Myocyte (in vitro differentiated cells): Measurements from ENCODE around the gene ANKS1B. TPM values are rescaled to one million over a fixed set of nuclear protein-coding genes. Genes with fewer than 3 reads are reported as not detected.
"Not testable (repeated sequence)": the region's sequence is repeated elsewhere in the genome, so short reads cannot be mapped to it uniquely, and the experiment has no call there.

Source experiments
- DNase-seq: peaks from one replicate; pipeline ENCODE4 v3.0.0-alpha.2; 2012; ENCODE audit warnings: low read depth
- total RNA-seq: library from RNA; depleted of rRNA; stranded (reverse); fragments of >200 nt; gene quantifications from 2 replicates; pipeline ENCODE4 v1.2.3, GENCODE V29; 2014

The ANKS1B gene
- total RNA-seq, 1 donor from 2014 or later: 1.5 TPM

DNA sequence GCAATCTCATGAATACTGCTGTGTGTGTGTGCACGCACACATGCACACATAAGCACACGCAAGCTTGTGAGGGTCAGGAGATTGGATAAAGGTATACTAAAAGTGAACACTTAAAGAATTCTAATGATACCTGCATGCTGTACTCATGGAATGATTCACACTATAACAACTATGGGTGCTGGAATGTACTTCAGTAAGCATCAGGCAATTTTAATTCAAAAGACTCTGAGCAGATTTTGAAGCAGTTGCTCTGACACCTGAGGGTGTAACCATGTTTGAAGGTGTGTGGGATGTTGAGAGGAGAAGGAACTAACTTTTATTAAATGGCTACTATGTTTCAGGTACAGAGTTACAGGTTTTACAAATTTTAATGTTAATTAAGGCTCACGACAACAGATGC is 275.6 kb downstream of the ANKS1B start:
- no peak for DNase-seq

DNA sequence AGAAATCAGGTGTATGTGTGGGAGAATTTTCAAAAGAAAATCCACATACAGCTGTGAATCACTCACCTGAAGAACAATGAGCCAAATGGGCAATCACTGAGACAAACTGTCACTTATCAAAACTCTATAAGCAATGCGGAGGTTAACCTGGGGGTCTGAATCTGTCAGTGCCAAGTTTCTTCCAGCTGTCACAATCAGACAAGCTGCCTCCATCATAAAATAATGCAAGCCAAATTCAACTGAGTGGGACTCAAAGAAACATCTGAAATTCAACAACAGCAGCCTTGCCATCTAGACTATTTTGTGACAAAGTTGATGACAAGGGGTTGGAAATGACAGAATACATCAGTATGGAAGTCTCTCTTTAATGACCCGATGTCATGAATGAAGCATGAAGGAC is 276.9 kb downstream of the ANKS1B start:
- DNase-seq: no peak

DNA sequence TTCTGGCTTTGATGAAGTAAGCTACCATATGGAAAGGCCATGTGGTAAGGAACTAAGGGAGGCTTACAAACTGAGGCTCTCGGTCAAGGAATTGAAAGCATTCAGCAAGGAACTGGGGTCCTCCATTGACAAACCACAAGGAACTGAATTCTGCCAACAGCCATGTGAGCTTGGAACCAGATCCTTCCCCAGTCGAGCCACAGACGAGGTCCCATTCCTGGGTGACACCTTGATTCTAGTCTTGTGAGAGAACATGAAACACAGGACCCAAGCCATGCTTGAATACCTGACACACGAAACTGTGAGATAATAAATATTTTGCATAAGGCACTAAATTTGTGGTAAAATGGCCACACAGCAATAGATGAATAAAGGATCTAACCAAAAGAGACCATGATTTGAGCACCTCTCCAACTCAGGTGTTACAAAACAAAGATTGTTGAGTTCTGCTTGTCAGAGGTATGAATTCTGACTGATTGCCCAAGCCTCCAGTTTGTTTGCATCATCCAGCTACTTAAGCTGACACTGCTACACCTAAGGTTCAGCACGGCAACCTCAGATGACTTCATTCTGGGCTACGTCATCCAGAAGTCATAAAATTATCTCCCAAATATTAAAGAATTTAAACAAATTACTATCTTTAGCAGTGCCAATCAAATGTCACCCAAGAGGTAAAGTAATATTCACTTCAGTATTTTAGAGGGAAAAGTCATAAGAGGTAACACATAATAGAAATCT is 277.8 kb downstream of the ANKS1B start:
- DNase-seq: no peak

DNA sequence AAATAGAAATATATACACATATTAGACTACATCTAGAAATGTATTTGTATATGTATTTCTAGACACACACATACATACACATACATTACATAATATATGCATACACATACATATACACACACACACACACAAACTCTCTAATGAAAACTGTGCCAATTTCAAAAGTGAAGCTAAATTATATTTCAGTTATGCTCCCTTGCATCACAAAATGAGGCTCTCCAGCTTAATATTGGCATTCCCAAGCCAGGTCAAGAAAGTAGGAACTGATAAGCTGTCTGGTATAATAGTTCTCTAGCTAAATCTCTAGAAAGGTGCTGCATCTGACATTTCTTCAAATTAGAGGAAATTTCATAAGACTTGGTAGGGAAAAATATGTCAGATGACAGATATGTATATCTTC is 280.3 kb downstream of the ANKS1B start:
- DNase-seq: no peak

DNA sequence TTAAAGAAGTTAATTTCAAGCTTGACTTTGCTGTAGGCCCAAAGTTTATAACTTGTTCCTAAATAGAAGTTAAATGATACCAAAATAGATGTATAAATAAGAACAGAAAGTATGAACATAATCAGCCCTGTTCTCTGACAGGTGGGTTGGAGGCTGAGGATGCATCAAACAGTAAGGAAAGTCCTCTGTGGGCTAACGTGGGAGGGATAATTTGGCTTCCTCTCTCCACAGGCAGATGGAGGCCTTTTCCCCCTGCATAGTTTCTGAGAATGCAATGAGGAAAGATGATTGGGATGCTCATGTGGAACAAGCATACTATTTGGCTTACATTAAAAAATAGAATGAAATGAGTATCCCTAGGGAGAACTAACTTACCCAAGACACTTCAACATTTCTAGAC is 280.7 kb downstream of the ANKS1B start:
- no peak for DNase-seq

DNA sequence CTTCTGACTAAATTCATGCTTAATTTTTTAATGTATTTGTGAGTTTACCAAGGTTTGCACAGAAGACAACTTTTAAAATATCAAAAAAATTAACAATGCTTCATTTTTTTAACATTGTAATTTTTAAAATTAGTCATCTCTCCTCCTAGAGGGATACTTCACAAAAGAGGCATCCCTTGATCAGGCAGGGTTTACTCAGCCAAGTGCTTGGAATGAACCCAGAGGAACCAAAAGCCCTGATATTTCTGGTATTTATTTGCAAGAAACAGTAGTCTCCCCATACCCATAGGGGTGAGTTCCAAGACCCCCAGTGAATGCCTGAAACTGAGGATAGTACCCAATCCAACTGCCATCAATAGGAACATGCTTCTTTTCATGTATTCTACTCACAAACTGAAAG is 284.7 kb downstream of the ANKS1B start:
- DNase-seq: no peak

DNA sequence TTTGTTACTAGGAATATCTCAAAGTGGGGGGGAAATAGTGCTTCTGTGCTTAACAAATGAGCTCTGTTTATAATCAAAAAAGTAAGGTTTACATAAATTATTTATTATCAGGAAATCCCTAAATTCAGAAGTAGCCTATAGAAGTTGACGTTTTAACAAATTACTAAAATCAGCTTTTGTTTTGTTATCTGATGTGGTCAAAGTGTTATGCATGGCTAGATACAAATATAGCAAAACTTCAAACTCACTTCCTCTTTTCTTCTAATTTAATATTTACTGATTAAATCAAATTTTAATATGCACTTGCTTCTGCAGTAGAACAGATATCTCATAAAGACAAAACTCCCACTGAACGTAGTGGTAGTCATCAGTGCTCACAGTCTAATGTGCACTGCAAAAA is 289.7 kb downstream of the ANKS1B start:
- DNase-seq: no peak

DNA sequence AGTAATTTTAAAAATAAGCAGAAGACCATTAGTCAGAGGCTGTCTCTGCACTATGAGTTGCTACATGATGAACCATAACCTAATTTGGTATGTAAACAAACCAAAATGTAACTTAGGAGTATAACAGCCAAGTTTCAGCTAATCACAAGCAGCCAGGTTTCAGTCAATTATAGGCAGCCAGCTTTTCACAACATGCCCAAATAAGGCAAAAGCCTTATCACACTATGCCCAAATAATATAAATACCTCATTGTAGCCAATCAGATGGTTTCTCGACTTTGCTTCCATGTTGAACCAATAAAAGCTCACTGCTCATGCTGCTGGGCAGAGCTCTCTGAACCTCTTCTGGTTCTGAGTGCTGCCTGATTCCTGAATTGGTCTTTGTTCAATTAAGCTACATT is 298.6 kb downstream of the ANKS1B start:
- DNase-seq: no peak

DNA sequence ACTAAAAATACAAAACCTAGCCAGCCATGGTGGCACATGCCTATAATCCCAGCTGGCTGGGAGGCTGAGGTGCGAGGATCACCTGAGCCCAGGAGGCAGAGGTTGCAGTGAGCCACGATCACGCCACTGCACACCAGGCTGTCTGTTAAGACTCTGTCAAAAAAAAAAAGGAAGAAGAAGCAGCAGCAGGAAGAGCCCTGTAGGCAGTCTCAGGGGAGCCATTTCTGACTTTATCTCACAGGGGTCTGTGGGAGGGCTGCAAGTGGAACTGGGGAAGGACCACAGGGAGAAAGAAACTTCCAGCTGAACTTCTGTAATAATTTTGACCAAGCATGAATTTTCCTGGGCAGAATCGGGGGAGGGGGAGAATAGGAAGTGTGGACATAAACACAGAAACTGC is 304.5 kb downstream of the ANKS1B start:
- no peak for DNase-seq

DNA sequence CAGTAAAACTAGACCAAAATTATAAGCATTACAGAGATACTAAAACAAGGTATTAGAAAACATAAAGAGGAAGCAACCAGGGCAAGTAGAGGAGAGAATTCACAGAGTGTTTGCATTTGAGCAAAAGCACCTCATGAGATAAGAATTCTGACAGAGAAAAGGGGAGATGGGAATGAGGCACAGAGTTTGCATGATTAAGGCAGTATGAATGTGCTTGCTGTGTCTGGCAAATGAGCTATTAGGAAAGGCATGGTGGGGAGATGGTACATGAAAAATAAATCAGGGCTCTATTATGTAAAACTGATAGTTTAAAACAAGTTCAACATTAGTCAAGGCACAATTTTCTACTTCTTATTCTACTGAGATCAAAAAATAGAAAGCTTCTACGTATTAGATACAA is 314.1 kb downstream of the ANKS1B start:
- no peak for DNase-seq

DNA sequence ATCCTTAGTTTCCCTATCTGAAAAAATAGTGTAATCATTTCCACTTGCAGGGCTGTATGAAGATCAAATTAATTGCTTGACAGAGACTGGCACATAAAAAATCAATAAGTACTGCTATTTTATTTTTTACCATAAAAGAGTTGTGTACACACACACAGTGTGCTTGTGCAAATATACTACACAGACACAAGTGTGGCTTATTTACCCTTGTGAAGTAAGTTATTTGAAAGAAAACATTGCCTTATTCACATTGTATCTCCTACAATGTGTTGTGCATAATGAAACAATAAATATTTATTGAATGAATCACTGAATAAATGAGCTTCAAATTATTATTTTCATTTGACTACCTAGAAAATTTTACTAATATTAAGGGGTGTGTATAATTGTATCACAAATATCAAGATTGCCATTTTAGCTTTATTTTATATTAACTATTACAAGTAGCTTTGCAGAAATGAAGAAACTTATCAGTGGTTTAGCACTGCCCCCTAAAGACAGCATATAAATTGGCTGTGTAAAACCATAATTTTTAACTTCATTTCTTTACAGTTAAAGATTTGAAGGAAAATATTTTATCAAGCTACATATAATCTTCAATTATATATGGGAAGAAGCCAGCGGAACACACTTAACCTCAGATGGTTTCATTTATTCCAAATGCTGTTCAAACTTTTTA is 325.9 kb downstream of the ANKS1B start:
- peak; percentile 5 for DNase-seq

DNA sequence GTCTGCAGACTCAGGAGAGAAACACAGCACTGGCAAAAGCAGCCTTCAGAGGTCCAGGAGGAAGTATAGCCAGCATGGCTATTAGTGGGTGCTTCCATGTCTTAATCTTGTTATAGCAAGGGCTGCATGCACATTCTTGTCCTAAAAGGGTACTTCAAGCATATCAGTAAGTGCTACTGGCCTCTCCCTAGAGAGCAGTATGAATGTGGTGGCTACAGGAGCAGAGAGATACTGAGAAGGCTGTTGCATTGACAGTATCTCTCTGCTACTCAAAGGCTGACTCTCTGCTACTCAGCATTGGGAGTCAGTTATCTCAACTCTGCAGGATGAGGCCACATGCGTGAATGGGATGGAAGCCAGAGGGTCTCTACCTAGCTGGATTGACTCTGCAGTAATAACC is 335.2 kb downstream of the ANKS1B start:
- no peak for DNase-seq

DNA sequence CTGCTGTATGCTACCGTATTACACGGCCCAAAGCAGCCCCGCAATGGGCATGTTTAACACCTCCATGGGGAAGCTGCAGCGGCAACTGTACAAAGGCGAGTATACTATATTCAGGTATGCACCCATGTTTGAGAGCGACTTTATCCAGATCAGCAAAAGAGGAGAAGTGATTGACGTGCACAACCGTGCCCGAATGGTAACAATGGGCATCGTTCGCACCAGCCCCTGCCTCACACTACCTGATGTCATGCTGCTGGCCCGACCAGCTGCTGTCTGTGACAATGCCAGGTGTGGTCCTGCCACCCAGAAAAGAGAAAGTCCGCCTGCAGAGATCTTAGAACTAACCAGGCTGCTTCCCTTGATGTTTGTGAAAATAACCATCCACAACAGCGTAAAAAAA is 336.6 kb downstream of the ANKS1B start:
- no peak for DNase-seq

DNA sequence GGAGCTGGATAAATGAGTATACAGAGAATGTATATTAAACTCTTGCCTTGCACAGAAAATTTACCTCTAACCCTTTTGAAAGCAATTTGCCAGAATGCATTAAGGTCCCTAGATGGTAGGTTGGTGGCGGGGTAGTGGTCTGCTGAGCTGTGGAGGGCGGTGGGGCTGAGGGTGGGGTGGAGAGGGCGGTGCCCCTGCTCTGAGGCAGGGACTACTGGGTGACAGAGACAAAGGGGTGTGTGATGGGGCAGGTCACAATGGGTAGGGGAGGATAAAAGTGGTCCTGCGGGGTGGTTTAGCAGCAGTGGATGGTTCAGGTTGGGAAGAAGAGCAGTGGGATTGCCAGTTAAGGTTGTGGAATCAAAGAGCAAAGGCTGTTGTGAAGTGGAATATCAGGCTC is 337.3 kb downstream of the ANKS1B start, which contains the start of gene GARIN6:
GARIN6 (plus strand) TSS at position 301 of the 400 bp plus-strand sequence. CDS start 422 bp downstream, outside the sequence.
- no peak for DNase-seq

DNA sequence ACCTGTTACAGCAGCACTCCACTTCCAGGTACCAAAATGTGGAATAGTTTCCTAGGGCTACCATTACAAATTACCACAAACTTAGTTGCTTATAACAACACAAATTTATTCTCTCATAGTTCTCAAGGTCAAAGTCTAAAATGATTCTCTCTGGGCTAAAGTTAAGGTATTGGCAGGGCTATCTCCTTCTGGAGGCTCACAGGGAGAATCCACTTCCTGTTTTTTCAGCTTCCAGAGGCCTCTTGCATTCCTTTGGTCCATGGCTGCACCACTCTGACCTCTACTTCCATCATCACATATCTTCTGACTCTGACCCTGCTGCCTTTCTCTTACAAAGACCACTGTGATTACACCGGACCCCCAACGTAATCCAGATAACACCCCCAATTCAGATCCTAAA is 340.1 kb downstream of the ANKS1B start:
- DNase-seq: no peak

DNA sequence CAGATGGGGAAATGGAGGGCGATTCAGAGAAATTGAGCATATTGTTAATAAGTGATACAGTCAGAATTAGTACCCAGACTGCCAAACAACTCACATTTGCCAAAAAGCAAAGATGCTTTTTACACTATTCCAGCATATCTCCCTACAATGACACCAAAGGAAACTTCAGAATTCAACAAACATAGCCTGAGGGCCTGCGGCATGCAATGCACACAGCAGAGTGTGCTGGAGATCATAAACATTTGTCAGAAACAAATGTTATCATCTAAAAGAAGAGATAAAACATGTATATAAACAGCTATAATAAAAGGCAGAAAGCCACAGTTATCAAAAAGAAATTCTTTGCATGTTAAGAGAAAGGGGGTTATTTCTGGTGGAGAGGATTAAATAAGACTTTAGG is 357.3 kb downstream of the ANKS1B start:
- DNase-seq: no peak

DNA sequence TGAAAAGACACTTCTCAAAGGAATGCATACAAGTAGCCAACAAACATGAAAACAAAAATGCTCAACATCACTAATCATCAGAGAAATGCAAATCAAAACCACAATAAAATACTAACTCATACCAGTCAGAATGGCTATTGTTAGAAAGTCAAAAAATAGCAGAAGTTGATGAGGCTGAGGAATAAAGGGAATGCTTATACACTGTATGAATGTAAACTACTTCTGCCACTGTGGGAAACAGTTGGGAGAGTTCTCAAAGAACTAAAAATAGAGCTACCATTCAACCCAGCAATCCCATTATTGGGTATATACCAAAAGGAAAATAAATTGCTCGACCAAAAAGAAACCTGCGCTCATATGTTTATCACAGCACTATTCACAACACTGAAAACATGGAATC is 360.1 kb downstream of the ANKS1B start:
- not testable (repeated sequence) for DNase-seq

DNA sequence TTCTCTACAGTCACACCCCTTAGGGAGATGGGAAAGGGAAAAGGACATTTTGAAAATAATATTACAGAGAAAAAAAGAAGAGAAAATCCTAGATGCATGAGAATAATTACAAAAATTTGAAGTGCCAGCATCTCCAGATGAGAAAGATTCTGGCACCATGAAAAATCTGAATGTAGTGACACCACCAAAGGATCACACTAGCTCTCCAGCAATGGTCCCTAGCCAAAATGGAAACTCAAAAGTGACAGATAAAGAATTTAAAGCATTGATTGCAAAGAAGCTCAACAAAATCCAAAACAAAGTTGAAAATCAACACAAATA is 364.6 kb downstream of the ANKS1B start:
- DNase-seq: no peak

DNA sequence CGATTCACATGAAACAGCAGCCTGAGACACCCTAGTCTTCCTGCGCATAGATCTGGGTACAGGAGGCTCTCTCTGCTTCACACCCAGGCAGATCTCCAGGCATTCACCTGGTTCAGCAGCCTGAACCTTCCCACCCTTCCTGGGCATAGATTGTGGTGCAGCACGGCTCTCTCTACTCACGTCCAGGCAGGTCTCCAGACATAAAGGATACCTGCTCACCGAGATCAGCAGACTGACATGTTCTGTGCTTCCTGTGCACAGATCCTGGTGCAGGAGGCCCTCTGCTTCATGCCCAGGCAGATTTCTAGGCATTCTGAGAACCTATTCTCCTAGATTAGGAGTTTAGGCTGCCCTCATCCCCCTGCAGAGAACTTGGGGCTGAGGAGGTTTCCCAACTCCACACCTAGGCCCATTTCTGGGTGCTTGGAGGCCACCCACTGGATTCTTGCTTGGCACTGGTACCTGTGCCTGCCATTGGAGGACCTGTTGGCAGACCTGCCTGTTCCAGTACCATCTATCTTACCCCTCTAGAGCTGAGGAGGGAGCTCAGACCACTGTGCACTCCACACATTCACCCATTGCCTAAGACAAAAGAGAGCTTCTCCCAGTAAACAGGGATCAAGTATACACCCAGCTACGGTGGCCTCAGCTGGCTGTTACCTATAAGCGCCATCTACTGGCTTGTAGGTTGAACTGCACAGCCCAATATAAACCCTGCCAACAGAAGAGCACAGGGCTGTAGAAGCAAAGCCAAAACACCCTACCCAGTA is 365.2 kb downstream of the ANKS1B start:
- DNase-seq: peak; percentile 19

DNA sequence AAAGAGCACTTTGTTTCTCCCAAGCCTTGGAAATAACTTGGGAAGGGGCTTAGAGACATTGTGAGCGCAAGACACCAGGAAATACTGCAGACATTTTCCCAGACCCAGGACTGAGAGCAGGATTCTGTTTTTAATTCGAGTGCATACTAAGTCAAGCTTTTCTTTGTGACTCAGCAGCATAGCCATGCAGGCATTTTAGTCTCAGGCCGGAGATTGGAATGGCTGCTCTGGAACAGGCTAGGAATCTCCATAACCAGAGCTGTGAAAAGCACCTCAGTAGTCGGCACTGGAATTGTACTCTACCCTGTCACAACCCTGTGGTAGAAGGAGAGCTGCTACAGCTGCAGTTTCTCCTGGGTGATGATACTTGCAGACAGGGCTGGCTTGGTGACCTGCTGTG is 366.1 kb downstream of the ANKS1B start:
- DNase-seq: no peak

DNA sequence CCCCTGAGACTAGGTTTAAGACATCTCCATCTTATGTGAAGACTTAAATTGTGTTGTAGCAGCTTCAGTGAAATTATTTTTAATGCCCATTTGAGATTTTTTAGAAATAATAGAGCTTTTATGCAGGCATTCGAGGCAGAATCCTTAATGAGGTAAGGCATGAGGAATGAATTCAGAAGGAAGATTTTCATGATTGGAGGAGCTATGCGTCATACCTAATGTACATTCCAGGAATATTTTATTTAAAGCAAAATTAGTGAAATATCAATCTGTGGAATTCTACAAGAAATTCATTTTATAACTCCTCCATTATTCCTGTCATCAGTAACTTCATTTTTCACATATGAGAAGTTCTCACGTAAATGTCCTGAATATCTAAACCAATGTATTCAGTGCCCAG is 373.1 kb downstream of the ANKS1B start:
- no peak for DNase-seq

DNA sequence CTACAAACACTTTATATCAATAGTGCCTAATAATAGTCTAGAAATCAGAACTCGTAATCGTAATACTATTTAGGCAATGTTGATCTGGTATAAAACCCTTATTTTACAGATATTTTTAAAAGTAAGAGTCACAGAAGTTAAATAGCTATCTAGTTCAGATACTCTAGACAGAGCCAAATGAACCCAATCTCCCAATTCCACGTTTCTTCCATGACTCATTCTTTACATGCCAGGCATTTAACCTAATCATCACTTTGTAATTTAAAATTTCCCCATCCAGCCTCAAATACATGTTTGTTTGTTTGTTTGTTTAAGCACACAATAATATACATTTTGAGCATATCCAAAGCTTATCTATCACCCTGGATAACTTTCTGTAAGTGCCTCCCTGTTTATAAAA is 373.6 kb downstream of the ANKS1B start:
- DNase-seq: no peak
